K562 (cell line): Measurements from ENCODE around the gene OR51L1. TPM values are rescaled to one million over a fixed set of nuclear protein-coding genes. Genes with fewer than 3 reads are reported as not detected.

ENCODE experiments used
- ATAC-seq: fragments of 200-7000 bp; cut with Tn5 transposase; 3 replicates; pipeline ENCODE4 v1.9.1; 2020; ENCODE audit warnings: moderate library complexity
- BruUV-seq: library from RNA; stranded (reverse); fragments of 400-500 nt; replicated peaks from 2 replicates; lab custom pipeline; 2021; lab: Mats Ljungman, UMichigan
- CTCF ChIA-PET: fragments of 300-600 bp; formaldehyde crosslinking; extraction: SDS; loops from one replicate; lab custom pipeline; 2021; ENCODE audit warnings: low intra/inter-chr PET ratio; lab: Yijun Ruan, JAX
- POLR2A ChIA-PET: fragments of 300-600, 350-650 bp; sonication (Branson Sonifier 250); formaldehyde crosslinking; extraction: SDS; loops from one replicate; lab custom pipeline; 2021; ENCODE audit warnings: antibody characterized with exemption, inconsistent platforms; lab: Yijun Ruan, JAX
- DNase-seq, 4 experiments: peaks; one replicate each; pipeline versions ENCODE4 v3.0.0 to v3.0.0-alpha.2; 2011 to 2018; ENCODE audit warnings: low spot score in 3 of 4, mixed read lengths in 3 of 4; ENCODE audit errors: extremely low read depth in 1 of 4
- FAIRE-seq: peaks from 2 replicates; lab custom pipeline; 2011; peaks lifted over from hg19 to GRCh38; lab: Jason Lieb, UNC
- H2AFZ ChIP-seq: 2 replicates; pipeline ENCODE4 v1.6.0; 2011; ENCODE audit warnings: low read depth, low read length, control low read depth, inconsistent platforms
- H3K27ac ChIP-seq: fragments of 200-600 bp; 3 replicates; pipeline ENCODE4 v1.8.0; 2011; ENCODE audit warnings: low read depth, mild to moderate bottlenecking, control low read depth, inconsistent platforms, low read length, moderate library complexity, mixed read lengths; ENCODE audit errors: extremely low read depth
- H3K27me3 ChIP-seq, 2 experiments: fragments of 300-600 bp in 1 of 2; 2 replicates in 1 of 2; 3 replicates in 1 of 2; pipeline versions ENCODE4 v1.6.0 to v1.8.0; 2011; ENCODE audit warnings: inconsistent platforms in 2 of 2, low read length in 2 of 2, mild to moderate bottlenecking in 1 of 2, mixed read lengths in 1 of 2, moderate library complexity in 1 of 2; ENCODE audit not compliant: control insufficient read depth in 2 of 2, insufficient read depth in 2 of 2
- H3K36me3 ChIP-seq: fragments of 300-600 bp; 3 replicates; pipeline ENCODE4 v1.8.0; 2011; ENCODE audit warnings: mild to moderate bottlenecking, low read length, inconsistent platforms; ENCODE audit not compliant: control insufficient read depth, insufficient read depth
- H3K4me1 ChIP-seq, 2 experiments: fragments of 200-600 bp in 1 of 2; replicated peaks in 1 of 2; 2 replicates in 1 of 2; 3 replicates in 1 of 2; pipeline versions ENCODE4 v1.5.1 to v1.8.0; 2011; ENCODE audit warnings: inconsistent platforms in 2 of 2, low read length in 2 of 2, mild to moderate bottlenecking in 1 of 2, mixed read lengths in 1 of 2, moderate library complexity in 1 of 2; ENCODE audit not compliant: control insufficient read depth in 2 of 2, insufficient read depth in 2 of 2
- H3K4me2 ChIP-seq: 2 replicates; pipeline ENCODE4 v1.6.1; 2011; ENCODE audit warnings: low read length, control low read depth, inconsistent platforms, mixed read lengths; ENCODE audit not compliant: insufficient read depth
- H3K4me3 ChIP-seq: fragments of 200-600 bp; sonication (generic), shearing (Covaris generic); 2 replicates; pipeline ENCODE4 v1.5.1; 2016; ENCODE audit warnings: control low read depth, inconsistent platforms
- H3K79me2 ChIP-seq: fragments of 200-600 bp; 3 replicates; pipeline ENCODE4 v1.8.0; 2011; ENCODE audit warnings: low read length, inconsistent platforms; ENCODE audit not compliant: control insufficient read depth, insufficient read depth
- H3K9ac ChIP-seq, 2 experiments: 2 replicates each; pipeline versions ENCODE4 v1.6.0 to v1.6.1; 2011; ENCODE audit warnings: low read depth in 2 of 2, low read length in 2 of 2, control low read depth in 1 of 2, inconsistent platforms in 1 of 2, mild to moderate bottlenecking in 1 of 2, mixed read lengths in 1 of 2; ENCODE audit not compliant: insufficient read depth in 1 of 2
- H3K9me1 ChIP-seq: one replicate; pipeline ENCODE4 v1.6.0; 2011; ENCODE audit warnings: inconsistent platforms, mild to moderate bottlenecking, low read length, moderate library complexity; ENCODE audit not compliant: control insufficient read depth, insufficient read depth
- H3K9me3 ChIP-seq: replicated peaks from 2 replicates; pipeline ENCODE4 v1.5.1; 2011; ENCODE audit warnings: low read depth, low read length, inconsistent platforms; ENCODE audit not compliant: control insufficient read depth, insufficient read depth
- H4K20me1 ChIP-seq: replicated peaks from 2 replicates; pipeline ENCODE4 v1.6.1; 2011; ENCODE audit warnings: low read length, inconsistent platforms, mixed read lengths; ENCODE audit not compliant: control insufficient read depth, insufficient read depth
- BRCA1 ChIP-seq, 2 experiments: fragments of 450-650 bp in 1 of 2; sonication (generic) in 1 of 2; formaldehyde crosslinking in 1 of 2; IDR thresholded peaks; 2 replicates each; pipeline versions ENCODE4 v1.5.0 to v1.6.1; 2017 to 2020; ENCODE audit warnings: mild to moderate bottlenecking in 1 of 2, missing genetic modification reagents in 1 of 2
- CCAR2 ChIP-seq: fragments of 200-400 bp; formaldehyde crosslinking; IDR thresholded peaks from 2 replicates; pipeline ENCODE4 v1.6.1; 2017; ENCODE audit warnings: mild to moderate bottlenecking, low read depth, low read length
- DPF2 ChIP-seq: fragments of 450-650 bp; IDR thresholded peaks from 2 replicates; pipeline ENCODE4 v1.6.1; 2016
- GMEB1 ChIP-seq: fragments of 250-450 bp; sonication (Bioruptor Pico); IDR thresholded peaks from 2 replicates; pipeline ENCODE4 v1.4.0; 2020; ENCODE audit warnings: mild to moderate bottlenecking
- KDM4B ChIP-seq, 2 experiments: fragments of 450-650 bp in 1 of 2; sonication (generic) in 1 of 2; IDR thresholded peaks; 2 replicates each; pipeline ENCODE4 v1.6.1; 2016 to 2017; ENCODE audit warnings: borderline replicate concordance in 2 of 2, antibody characterized with exemption in 1 of 2, low read depth in 1 of 2, mild to moderate bottlenecking in 1 of 2
- MCM2 ChIP-seq: fragments of 450-650 bp; IDR thresholded peaks from 2 replicates; pipeline ENCODE4 v1.6.1; 2017; ENCODE audit warnings: low read depth, mild to moderate bottlenecking
- PCBP1 ChIP-seq: fragments of 200-400 bp; formaldehyde crosslinking; IDR thresholded peaks from 2 replicates; pipeline ENCODE4 v1.6.1; 2018; ENCODE audit warnings: mild to moderate bottlenecking, low read depth, low read length; ENCODE audit not compliant: poor library complexity, severe bottlenecking
- PURB ChIP-seq: sonication (generic); formaldehyde crosslinking; IDR thresholded peaks from 2 replicates; pipeline ENCODE4 v1.9.0; 2021; ENCODE audit warnings: low read depth, mild to moderate bottlenecking, missing genetic modification reagents
- SMAD1 ChIP-seq: fragments of 150-350 bp; IDR thresholded peaks from 2 replicates; pipeline ENCODE4 v1.6.1; 2014; ENCODE audit warnings: low read length, low read depth; ENCODE audit not compliant: partially characterized antibody
- SMAD2 ChIP-seq: fragments of 150-350 bp; IDR thresholded peaks from 2 replicates; pipeline ENCODE4 v1.6.1; 2014; ENCODE audit warnings: low read depth, mild to moderate bottlenecking, low read length
- SNIP1 ChIP-seq: fragments of 450-650 bp; IDR thresholded peaks from 2 replicates; pipeline ENCODE4 v1.7.1; 2017; ENCODE audit warnings: low read depth, mild to moderate bottlenecking
- SOX6 ChIP-seq: fragments of 450-650 bp; IDR thresholded peaks from 2 replicates; pipeline ENCODE4 v1.6.1; 2014; ENCODE audit warnings: mild to moderate bottlenecking
- TFAM ChIP-seq: fragments of 250-450 bp; sonication (Bioruptor Pico); conservative IDR thresholded peaks from 2 replicates; pipeline ENCODE4 v1.5.0; 2021; ENCODE audit warnings: mild to moderate bottlenecking, moderate library complexity
- USF2 ChIP-seq: sonication (generic); formaldehyde crosslinking; IDR thresholded peaks from 2 replicates; pipeline ENCODE4 v1.5.0; 2020; ENCODE audit warnings: missing genetic modification reagents
- ZNF431 ChIP-seq: sonication (generic); formaldehyde crosslinking; IDR thresholded peaks from 2 replicates; pipeline ENCODE4 v1.8.0; 2022; ENCODE audit warnings: mild to moderate bottlenecking, missing genetic modification reagents
- ZNF75A ChIP-seq: fragments of 450-650 bp; formaldehyde crosslinking; IDR thresholded peaks from 2 replicates; pipeline ENCODE4 v1.4.0; 2020; ENCODE audit warnings: mild to moderate bottlenecking
- ZNF766 ChIP-seq: fragments of 200-800 bp; sonication (Bioruptor generic); conservative IDR thresholded peaks from 2 replicates; pipeline ENCODE4 v1.6.1; 2016; ENCODE audit warnings: missing genetic modification characterization, missing compliant biosample characterization
- WGBS: fragments of 100-300 bp; shearing (Covaris generic); methylation state at CpG from one replicate; pipeline ENCODE4 v1.1.6; 2016; ENCODE audit warnings: low coverage, mixed read lengths; ENCODE audit not compliant: insufficient coverage; ENCODE audit errors: missing lambda C conversion rate; 5-methylcytosine and 5-hydroxymethylcytosine counted together
- in situ Hi-C: fragments of 300-500 bp; cut with MboI; formaldehyde crosslinking; loops from 4 replicates; pipeline ENCODE4 v1.15.0; 2018; ENCODE audit warnings: inconsistent platforms, mixed read lengths
- intact Hi-C: fragments of 100-400 bp; cut with micrococcal nuclease; formaldehyde crosslinking; loops from 2 replicates; pipeline ENCODE4 v1.14.2; 2022
- polyA plus RNA-seq, 8 experiments: library from polyadenylated mRNA; depleted of rRNA in 4 of 8; stranded (reverse) in 5 of 8; unstranded in 3 of 8; fragments of >200 nt; fragmentation: Nextera tagmentation in 2 of 8; fragmentation: Illumina TruSeq in 1 of 8; extraction: Ambion mirVana in 2 of 8; extraction: Trizol in 1 of 8; gene quantifications; 2 replicates each; pipeline versions ENCODE4 v1.2.1 to v1.2.3, GENCODE V29; 2011 to 2014; ENCODE audit warnings: inconsistent platforms in 1 of 8, missing spikeins in 1 of 8
- total RNA-seq, 7 experiments: library from RNA; depleted of rRNA in 6 of 7; stranded (reverse); fragments of >200 nt in 6 of 7; fragmentation: Illumina TruSeq in 2 of 7; extraction: Trizol in 2 of 7; gene quantifications; 2 replicates each; pipeline versions ENCODE4 v1.2.1 to v1.2.3, GENCODE V29; 2011 to 2021; ENCODE audit warnings: low replicate concordance in 1 of 7

Gene OR51L1
- total and polyA plus RNA-seq, 9 of the 15 experiments (the other 6 are each of a cell fraction or from before 2014, with no cell fraction given) = not detected

- 4% methylated on average over 3 of the region's 3 CpGs for WGBS
- Histone ChIP-seq H3K4me2 (no peak overlapping the region), H4K20me1 (no peaks in the 10 kb centered on the region)
- no peak for DNase-seq
- TF ChIP-seq BRCA1 (IDR thresholded peaks at IDR 0.05) (no peak), BRCA1 (CRISPR knock-in tag; IDR thresholded peaks at IDR 0.05) (no peak), DPF2 (no peak), SMAD1 (no peak), ZNF431 (CRISPR knock-in tag) (no peak), PCBP1 (no peak), CCAR2 (no peak)
- TF ChIP-seq, all 486 proteins: peak for 0
- FAIRE-seq (no peak), ATAC-seq (no peak)
- ChIA-PET CTCF (no interaction called here), POLR2A (no interaction called here)
- no peaks in the 10 kb centered on the region for H3K9me3 ChIP-seq
- H2AFZ ChIP-seq = no peak overlapping the region
- no peaks in the 10 kb centered on the region for H3K36me3 ChIP-seq
- H3K27ac ChIP-seq = no peak overlapping the region
- H3K9me1 ChIP-seq = no peaks in the 10 kb centered on the region
- intact Hi-C loops = no loop called here
- no peaks in the 10 kb centered on the region for H3K27me3 ChIP-seq
- H3K4me1 ChIP-seq = no peaks in the 10 kb centered on the region
- H3K79me2 ChIP-seq = no peaks in the 10 kb centered on the region
- H3K4me3 ChIP-seq = no peak overlapping the region
- BruUV-seq = no TSS peak
- H3K9ac ChIP-seq = no peak overlapping the region
- in situ Hi-C loops = no loop called here
Measured at GRCh38 chr11:4979036-4979435, 15.6 kb upstream of the OR51L1 start.

GRCh38 chr11:4982678-4983077 lies 12.0 kb upstream of the OR51L1 start:
- H3K4me3 ChIP-seq = no peak overlapping the region
- no peaks in the 10 kb centered on the region for H3K27me3 ChIP-seq
- 2% methylated on average over 3 of the region's 3 CpGs for WGBS
- FAIRE-seq (no peak), ATAC-seq (no peak), DNase-seq (no peak)
- ChIA-PET CTCF (no interaction called here), POLR2A (no interaction called here)
- no peak overlapping the region for H3K27ac ChIP-seq
- intact Hi-C loops (no loop called here), in situ Hi-C loops (no loop called here)
- no peaks in the 10 kb centered on the region for H3K36me3 ChIP-seq
- H4K20me1 ChIP-seq = no peaks in the 10 kb centered on the region
- no peaks in the 10 kb centered on the region for H3K4me1 ChIP-seq
- H2AFZ ChIP-seq = no peak overlapping the region
- H3K79me2 ChIP-seq = no peaks in the 10 kb centered on the region
- H3K9me1 ChIP-seq = no peaks in the 10 kb centered on the region
- BruUV-seq = no TSS peak
- no peaks in the 10 kb centered on the region for H3K9me3 ChIP-seq
- no peak overlapping the region for H3K9ac ChIP-seq
- no peak overlapping the region for H3K4me2 ChIP-seq
- TF ChIP-seq TFAM (CRISPR knock-in tag) (no peak), ZNF766 (CRISPR knock-in tag) (no peak), KDM4B (IDR thresholded peaks at IDR 0.05; ENCODE audit: borderline replicate concordance in 2 of 2, low read depth in 1 of 2) (no peak), SNIP1 (no peak), PURB (CRISPR knock-in tag) (no peak), ZNF75A (no peak), SMAD2 (no peak), USF2 (CRISPR knock-in tag) (no peak), SOX6 (no peak), MCM2 (no peak), GMEB1 (CRISPR knock-in tag) (no peak)
